HG03064 (cell line): Measurements from ENCODE around the gene KLHL25.

ENCODE experiments used
- ATAC-seq: cut with Tn5 transposase; IDR thresholded peaks from one replicate; pipeline ENCODE4 v1.9.1; 2021; ENCODE audit warnings: low read depth; ENCODE audit not compliant: unreplicated experiment

Gene KLHL25

DNA sequence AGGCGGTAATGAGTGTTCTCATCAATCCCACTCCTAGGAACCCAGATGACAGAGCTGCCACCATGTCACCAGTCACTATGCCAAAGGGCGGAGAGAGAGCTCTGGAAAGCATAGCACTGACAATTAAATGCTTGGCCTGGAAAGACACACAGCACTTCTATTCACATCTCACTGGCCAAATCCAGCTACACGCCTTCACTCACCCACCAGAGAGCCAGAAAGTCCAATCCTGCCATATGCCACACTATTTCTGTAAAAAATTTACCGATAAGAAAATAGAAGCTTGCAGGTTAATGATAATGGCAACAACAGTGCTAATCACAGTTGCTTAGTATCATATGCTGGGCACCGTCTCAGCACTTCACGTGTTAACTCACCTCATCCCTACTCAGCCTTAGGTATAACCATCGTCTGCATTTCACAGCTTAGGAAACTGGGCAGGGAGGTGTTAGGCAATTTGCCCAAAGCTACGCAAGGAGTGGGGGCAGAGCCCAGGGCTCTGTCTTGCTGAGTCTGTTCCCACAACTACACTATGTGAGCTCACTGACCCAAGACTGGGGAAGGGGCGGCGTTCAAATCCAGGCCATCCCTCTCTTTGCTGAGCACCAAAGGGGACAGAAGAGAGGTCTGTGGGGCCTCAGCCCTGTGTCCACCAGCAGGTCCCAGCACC, 16.5 kb downstream of the KLHL25 start:
- no peak for ATAC-seq

DNA sequence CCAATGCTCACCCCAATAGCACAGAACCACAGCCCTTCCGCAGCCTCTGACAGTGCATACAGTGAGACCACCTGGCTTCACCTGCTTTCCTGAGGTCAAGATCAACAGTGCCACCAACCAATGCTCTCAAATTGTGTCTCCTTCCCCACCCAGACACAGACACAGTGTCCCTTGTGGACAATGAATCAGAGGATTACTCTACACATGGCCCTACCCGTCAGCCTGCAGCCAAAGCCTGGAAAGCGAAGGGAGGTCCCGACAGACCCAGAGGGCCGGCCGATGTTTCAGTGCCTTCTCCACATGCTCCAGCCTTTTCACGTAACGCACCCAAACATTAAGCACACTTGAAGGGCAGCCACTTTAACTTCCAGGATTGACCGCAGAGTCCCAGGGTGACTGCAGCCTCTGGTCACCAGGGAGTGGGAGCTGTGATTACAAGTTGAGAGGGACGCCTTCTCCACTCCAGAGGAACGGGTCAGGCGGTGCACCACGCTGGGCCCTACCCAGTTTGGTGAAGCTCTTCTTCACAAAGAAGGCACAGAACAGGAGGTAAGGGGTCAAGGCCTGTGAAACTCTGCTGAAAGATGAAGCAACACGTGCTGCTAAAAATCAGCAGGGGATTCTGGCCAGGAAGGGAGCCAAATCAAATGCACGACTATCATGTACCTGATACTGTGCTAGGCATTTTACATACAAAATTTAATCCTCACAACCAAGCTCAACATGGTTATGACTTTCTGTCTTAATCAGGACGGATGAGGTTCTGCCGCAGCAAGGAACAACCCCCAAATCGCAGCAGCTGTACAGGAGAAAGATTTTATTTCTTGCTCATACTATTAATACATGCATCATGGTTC, 17.2 kb downstream of the KLHL25 start:
- ATAC-seq: no peak

DNA sequence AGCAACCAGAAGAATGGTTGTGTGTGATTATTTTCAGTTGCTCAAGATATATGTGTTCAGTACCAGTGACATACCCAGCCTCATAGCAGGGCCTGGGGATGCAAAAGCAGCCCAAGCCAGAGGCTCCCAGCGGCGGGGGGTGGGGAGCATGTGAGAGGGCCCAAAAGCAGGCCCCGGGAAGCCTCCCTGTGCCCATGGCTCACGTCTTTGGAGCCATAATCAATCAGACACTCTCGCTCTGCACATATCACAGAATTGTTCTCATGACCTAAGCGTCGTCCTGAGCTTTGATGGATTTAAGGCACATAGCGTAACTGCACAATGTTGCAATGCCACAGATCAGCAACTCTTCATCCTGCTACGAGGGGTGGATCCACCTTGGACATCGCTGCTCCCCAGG, 20.8 kb downstream of the KLHL25 start:
- no peak for ATAC-seq

DNA sequence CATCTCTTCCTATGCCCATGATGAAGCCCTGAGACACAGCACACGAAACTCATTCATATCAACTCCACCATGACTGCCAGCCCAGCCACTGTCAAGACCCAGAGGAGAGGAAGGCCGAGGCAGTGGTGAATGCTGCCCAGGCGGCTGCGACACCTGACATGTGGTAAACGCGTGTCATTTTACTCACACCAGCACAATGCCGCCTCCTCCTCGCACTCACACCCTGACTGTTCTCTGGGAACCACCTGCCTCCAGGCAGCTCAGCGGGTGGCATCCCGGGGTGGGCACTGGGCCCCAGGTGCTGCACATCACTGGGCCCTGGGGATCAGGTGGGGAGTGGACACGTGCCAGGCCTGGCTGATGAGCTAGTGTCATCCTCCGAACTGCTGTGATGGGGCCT, 21.5 kb downstream of the KLHL25 start:
- no peak for ATAC-seq

DNA sequence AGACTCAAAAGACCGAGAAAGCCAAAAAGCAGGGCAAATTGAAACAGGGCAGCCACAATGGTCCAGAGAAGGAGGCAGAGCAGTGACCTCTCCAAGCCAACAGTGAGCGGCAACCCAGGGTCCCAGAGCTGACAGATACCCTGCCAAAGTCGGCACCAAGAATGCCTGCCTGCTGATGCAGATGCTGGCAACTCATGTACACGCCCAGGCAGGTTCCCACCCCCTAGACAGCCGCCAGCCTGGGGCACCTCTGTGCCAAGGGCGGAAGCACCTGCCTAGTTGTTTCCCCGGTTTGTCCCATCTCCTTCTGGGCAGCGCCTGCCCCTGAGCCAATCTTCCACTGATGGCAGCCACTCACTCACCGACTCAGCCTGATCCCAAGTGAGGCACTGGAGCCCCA, 22.1 kb downstream of the KLHL25 start:
- ATAC-seq: no peak

DNA sequence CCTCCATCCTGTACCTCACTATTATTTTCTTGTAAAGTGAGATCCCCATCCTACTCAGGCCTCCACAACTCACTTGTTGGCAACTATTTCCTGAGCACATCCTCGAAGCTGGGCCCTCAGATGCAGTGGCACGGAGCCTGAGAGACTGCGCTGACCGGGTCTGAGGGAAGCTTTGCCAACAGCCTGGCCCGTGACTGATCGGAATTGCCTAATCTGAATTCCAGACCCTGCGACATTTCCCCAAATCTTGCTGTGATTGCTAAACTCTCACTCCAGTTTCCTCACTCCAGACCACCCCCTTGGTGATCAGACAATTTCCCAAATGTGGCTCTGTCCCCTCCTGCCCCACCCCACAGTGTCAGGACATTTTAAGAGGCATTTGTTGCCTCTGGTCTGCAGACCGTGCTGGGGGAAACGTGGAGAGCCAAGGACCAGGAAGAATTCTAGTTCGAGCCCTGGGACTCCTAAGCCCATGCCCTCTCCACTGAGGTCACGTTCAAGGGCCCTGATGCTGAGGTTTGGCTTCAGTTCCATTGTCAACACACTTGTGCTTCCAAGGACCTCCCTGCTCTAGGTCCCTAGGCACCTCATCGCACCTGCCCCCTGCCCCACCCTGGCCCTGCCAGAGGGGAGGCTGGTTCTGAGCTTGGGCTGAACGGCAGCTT, 22.8 kb downstream of the KLHL25 start:
- ATAC-seq: no peak

DNA sequence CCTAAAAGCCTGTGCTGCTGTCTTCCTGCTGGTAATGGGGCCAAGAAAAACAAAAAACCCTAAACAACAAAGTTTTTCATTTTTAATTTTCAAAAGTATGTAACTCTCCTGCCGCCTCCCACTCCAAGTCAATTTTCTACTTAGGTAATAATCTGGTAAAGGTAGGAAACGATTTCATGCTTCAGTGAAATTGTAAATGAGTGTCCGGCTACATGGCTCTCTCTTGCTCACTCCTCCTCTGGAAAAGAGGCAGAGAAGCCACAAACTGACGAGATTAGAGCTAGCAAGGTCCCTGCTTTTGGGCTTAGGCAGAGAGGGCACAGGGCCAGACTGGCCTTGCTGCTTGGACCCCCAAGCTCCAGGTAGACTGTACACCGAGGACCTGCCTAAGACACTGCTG, 23.5 kb downstream of the KLHL25 start:
- no peak for ATAC-seq

- no peak for ATAC-seq
Observed at GRCh38 chr15:85770096-85771041, 24.4 kb downstream of the KLHL25 start.

DNA sequence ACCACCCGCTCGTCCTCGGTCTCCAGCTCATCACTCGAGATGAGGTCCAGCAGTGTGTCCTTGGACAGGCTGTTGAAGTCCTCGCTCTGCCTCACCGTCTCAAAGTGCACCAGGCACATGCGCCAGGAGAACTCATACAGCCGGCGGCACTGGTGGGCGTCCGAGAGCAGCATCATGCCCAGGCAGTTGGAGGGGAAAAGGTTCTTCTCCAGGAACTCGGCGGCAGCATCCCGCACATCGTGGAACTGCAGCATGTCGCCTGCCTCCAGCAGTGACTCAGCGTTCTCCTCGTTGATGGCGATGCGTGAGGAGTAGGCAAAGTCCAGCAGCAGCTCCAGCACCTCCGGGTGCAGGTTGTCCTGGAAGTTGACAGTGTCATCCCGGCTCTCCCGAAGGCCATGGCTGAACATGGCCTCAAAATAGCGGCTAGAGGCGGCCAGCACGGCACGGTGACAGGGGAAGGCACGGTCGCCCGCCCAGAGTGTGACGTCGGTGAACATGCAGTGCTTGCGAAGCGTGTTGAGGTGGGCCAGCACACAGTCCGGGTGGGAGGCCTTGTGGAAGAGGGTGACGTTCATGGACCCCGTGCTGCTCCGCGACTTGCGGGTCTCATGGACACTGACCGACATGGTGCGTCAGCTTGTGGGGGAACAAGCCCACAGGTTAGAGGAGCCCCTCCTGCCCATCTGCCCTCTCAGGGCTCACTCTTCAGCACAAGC, 25.4 kb downstream of the KLHL25 start:
- no peak for ATAC-seq

GRCh38 chr15:85768595-85769168, 26.0 kb downstream of the KLHL25 start:
- ATAC-seq: no peak

DNA sequence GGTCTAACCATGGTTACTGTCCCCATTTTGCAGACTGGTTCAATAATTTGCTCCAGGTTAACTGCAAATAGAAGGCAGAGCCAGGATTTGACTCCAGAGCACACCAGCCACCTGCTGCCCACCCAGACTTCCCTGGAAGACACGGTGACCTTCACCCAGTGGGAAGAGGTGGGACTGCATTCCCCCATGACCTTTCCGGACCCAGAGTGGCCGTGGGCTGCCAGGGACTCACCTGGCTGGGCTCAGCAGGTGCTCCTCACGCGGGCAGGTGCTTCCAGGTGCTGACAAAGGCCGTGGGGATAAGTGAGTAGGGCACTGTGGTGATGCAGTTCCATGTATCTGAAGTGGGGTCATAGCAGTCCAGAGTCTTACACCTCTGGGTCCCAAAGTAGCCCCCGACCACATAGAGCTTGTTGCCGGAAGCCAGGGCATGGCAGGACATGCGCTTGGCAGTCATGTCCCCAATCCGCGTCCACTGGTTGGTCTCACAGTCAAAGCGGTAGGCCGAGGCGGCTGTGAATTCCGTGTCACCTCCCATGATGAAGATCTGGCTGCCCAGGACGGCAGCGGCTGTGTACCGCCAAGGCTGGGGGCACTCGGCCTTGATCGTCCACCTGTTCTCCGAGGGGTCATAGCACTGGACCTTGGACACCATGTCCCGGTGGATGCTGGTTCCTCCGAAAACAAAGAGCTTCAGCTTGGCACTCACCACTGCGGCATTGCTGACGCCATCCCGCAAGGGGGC, 26.8 kb downstream of the KLHL25 start:
- no peak for ATAC-seq

DNA sequence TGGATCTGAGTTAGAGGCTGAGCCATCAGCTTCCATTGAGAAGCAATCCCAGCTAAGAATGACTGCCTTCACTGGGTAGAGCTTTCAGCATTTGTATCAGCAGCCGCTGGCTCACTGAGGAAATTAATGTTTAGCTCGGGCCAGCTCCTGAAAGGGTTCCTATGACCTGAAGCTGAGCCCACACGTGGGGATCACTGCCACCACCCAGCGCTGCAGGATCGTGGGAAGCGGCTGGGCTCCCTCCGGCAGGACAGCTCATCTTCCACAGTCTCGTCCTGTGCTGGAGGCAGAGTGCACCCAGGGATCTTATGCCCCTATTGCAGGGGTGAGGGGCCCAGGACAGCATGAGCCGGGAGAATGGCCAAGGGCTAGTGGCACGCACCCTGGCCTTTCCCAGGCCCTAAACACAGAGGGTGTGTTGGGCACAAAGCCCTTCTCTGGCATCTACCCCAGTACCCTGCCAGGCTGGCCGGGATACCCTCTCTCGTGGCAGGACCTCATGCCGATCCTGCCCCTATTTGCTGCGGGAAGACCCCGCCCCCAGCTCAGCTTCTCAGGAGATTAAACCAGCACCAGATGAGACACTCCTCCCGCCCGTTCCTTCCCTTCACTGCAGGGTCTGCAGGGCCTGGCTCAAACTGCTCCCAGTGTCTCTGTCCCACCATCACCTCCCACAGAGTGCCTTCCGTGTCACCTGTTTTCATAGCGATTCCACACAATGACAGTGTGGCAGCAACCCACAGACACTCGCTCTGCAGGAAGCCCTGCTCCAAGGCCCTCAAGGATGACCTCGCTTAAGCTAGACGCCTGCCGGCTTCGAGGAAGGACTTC, 28.5 kb downstream of the KLHL25 start:
- no peak for ATAC-seq

DNA sequence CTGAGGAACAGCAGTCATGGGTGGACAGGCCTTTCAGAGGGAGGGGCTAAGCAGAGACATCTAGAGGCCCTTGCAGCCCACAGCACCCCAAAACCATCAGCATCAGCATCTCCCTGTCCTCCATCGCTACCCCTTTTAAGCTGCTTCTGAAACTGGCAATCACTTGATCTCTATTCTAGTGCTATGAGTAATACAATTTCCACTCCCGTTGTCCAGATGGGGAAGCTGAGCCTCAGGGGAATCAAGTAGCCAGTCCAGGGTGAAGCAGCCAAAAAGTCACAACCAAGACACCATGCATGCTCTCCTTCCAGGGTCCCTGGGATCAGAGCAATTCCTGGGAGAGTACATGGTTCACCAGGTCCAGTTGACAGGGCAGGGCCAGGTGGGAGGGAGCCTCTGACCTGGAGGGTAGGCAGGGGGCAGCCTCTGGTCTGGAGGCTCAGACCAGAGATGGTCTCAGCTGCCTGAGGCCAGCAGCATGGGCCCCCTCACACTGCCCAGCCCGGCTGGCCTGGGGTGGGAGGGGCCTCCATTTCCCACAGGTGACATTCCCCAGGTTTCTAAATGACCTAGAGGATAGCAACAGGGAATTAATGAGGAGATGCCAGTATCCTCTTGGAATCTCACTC, 30.0 kb downstream of the KLHL25 start:
- ATAC-seq: no peak

- ATAC-seq: no peak
Observed at GRCh38 chr15:85763673-85764633, 30.8 kb downstream of the KLHL25 start.

- ATAC-seq: no peak
Observed at GRCh38 chr15:85763157-85763556, 31.6 kb downstream of the KLHL25 start.

- ATAC-seq: no peak
Observed at GRCh38 chr15:85762756-85763127, 32.0 kb downstream of the KLHL25 start.
